ENCODE measurements around the gene TCF4.

The TCF4 gene

DNA sequence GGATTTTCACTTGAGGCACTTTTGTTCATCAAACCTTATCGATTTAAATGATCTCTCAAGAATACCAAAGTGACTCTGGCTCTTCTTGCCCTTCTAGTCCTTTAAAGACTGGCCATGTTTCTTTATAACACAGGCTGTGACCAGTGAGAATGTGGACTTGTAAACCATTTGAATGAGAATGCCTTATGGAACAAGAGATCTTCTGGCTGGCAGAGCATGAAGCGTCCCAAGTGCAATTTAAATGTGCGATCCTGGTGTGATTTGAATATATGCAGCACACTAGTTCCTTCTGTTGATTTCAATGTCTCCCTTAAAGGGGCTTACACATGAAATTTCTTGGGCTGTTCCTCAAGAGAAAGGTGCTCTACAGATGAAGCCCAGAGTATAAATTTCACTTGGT, 366.4 kb downstream of the TCF4 start:
- no peak for DNase-seq

DNA sequence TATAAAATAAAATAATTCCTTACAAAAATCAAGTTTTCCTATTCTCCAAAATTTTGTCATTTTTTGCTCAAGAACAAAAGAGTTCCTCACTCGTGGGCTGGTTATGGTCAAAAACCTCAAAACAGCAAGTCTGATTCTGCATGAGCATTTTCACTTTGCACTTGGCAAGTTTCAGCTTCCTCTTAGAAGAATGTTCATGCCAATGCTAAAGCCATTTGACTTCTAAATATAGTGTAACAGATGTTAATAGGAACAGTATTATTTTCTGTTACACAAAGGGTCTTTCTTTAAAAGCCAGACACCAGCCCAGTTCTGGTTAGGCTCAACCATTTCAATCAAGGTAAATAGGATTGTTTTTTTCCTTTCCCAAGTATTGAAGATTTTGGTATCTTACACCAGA, 367.5 kb downstream of the TCF4 start:
- DNase-seq: no peak

DNA sequence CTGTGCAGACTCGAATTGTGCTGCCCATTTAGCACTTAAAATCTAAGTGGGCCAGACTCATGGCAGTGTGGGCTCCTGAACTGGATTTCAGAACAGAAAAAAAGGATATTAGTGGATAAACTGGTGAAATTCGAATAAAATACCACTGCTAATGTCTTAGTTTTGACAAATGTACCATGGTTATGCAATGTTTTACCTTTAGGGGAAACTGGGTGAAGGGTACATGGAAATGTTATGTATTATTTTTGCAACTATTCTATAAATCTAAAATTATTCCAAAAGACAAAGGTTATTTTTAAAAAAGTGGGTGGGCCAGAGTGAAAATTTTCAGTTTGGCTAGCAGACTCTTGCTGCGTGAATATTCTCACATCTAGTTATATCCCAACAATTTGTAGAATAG, 368.2 kb downstream of the TCF4 start:
- DNase-seq: no peak

DNA sequence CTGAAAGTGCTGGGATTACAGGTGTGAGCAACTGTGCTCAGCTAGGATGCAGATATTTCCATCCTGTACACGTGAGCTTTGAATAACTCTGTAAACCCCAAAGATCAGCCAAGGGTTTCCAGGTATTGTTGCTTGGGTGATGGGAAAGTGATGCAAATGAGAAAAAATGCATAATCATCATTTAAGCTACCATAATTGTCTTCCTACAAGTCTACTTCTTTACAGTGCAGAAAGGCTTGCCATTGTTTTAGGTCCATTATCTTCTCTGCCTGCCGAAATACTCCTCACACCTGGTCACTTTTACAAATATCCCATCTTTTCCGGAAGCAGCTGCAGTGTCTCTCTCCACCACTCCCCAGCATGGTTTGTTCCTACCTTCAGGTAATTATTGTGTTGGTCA, 368.9 kb downstream of the TCF4 start:
- DNase-seq: no peak

DNA sequence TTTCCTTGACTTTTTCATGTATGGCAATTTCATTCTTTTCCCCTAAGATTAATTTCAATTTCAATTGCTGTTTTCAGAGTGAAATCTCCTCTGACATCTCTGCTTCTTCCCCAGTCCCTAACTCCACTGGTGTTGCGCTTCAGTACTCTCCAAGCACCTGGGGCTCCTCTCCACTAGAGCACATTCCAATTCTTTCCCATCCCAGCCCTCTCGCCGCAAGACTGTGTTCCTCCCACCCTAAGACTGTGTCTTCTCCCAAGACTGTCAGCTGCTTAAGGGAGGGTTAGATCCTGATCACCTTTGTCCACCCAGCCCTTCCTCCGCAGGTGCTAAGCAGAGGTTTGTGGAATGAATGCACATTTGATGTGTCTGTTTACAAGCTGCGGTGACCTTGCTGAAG, 373.0 kb downstream of the TCF4 start:
- DNase-seq: no peak

- no peak for DNase-seq
Measured at GRCh38 chr18:55214534-55214933, 373.5 kb downstream of the TCF4 start.

DNA sequence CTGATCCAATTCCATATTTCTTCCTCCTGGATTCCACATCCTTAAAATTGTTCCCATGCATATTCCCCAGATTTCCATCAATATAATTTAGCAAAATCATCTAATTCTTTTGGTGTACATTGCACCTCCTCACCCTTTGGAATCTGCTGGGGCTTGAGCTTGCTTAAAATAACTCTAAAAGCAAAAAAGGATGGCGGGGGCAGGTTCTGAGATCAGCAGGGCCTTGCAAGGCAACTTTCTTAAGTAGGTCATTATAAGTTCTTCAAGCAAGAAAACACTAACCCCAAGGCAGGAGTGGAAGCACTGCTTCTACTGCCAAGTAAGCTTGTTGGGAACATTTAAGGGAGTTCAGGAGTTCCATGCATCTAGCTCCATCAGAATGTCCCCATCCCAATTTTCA, 374.4 kb downstream of the TCF4 start:
- DNase-seq: no peak

- no peak for DNase-seq
Measured at GRCh38 chr18:55206927-55207326, 381.1 kb downstream of the TCF4 start.

- no peak for DNase-seq
Measured at GRCh38 chr18:55202232-55202917, 385.6 kb downstream of the TCF4 start.

DNA sequence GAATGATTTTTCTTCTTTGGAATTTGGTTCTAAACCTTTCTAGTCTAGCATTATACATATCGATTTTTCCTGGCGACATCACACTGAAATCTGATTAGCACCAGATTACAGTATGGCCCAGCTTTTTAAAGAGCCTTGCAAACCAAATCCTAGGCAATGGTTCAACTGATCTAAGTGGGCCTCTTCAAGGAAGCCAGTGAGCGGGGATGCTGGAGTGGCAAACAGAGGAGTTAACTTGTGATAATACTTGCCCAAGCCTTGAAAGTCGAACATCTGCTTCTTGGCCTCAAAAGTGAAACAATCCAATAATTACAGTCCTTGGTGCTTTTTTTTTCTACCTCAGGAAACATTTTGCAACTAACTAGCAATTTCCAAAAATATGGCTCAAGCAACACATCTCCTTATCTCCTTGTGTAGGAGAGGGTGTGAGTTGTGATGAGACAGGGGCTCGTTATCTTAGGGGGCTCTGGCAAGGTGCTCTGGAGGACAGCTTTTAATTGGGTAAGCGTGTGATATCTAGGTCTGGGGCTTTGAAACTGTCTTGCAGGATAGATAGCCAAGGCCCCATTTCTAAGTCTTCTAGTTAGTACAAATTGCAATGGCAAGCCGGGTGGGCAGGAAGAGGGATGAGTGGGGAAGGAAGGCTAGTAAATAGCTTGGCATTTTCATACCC, 388.6 kb downstream of the TCF4 start:
- DNase-seq: no peak

DNA sequence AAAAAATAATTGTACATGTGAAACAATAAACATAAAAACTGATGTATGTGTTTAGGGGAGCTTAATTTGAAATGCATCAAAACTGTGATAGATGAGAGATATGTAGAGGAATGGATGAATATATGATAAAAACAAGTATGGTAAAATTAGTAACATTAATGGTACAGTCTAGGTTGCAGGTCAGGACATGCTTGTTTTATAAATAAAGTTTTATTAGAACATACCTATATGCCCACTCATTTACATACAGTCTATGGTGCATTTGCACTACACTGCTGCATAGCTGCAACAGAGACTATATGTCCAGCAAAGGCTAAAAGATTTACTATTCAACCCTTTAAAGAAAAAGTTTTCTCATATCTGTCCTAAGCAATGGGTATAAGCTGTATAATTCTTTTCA, 392.1 kb downstream of the TCF4 start:
- no peak for DNase-seq

- no peak for DNase-seq
Measured at GRCh38 chr18:55189972-55190371, 398.0 kb downstream of the TCF4 start.

GRCh38 chr18:55186588-55186987, 401.4 kb downstream of the TCF4 start:
- DNase-seq: no peak

DNA sequence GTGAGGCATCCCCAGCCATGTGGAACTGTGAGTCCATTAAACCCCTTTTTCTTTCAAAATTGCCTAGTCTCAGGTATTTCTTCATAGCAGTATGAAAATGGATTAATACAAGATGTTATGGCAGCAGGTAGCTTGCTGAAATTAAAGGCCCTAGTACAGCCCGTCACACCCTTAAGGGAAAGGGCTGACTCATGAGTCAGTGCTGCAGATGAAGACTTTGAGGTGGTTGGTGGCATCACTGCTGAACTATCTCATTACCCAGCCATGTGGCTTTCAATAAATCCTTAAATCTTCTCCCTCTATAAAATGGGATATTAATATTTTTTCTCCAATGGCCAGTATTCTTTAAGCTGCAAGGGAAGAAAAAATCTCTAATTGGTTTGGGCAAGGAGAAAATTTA, 402.6 kb downstream of the TCF4 start:
- no peak for DNase-seq

- DNase-seq: no peak
Measured at GRCh38 chr18:55179835-55180234, 408.2 kb downstream of the TCF4 start.

DNA sequence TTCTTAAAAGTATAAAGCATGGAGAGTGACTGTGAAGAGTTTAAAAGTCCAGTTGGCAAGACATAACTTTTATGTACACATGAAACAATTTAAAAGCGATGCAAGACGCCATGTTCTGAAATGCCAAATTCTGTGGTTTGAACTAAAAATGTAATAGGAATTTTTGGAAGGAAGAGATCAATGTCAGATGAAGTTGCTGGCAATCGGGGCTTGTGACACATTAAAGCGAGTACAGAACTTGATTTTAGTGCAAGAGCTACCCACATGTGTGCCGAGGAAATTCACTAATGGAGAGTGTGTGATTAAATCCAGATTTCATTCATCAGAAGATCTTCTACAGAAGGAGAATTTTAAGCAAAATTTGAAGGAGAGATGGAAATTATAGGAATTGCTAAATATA, 408.6 kb downstream of the TCF4 start:
- DNase-seq: no peak

DNA sequence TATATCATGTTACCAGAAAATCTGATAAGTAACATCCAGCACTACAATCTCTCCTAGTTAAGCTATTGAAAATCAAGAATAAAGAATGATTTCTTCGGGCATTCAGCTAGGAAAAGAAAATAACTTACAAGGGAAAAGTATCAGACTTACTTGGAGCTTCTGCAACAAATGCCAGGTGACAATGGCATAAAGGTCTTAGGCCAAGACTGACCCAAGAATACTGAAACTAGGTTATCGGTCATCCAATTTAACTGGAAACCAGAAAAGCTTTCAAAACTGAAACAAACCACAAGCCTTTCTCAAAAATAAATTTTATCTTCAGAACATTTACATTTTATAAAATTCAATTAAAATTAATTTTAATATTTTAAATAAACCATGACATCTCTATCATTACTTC, 414.7 kb downstream of the TCF4 start:
- no peak for DNase-seq

Measured in effector CD8-positive, alpha-beta T cell (primary cell).